Bronchial smooth muscle cell (primary cell): ENCODE results near the gene OR10W1. TPM values are rescaled to one million over a fixed set of nuclear protein-coding genes. Genes with fewer than 3 reads are reported as not detected.

ENCODE experiments used
- total RNA-seq: library from RNA; depleted of rRNA; stranded (reverse); fragments of >200 nt; gene quantifications from 2 replicates; pipeline ENCODE4 v1.2.1, GENCODE V29; 2014

Gene OR10W1
- total RNA-seq, result under 0.01 TPM in 1 of 2 replicates, not detected in the other

DNA sequence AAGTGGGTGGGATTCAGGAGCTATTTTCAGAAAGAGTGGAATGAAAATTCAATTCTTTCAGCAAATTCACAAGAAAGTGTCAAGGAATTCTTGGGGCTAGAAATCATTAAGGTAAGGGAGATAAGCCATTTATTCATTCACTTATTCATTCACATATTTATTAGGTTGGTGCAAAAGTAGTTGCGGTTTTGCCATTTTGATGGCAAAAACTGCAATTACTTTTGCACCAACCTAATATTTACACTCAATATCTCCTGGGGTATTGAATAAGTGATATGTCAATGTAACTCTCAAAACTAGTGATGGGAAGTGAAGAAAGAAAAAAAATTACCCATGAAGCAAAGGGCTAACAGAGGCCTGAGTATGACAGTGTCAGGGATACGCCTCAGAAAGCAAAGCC lies at the start of gene OR10W1:
Gene OR10W1, minus strand, starts transcription at position 119 of the 400 bp plus-strand sequence. CDS start 402 bp downstream, outside the sequence.

Other genes with a start within 250 kb of the OR10W1 start
- gene OR9Q1, start 244.4 kb downstream of the OR10W1 start, total RNA-seq, result not detected in 2 replicates
- gene OR6Q1, start 237.3 kb downstream of the OR10W1 start, total RNA-seq, result not detected in 2 replicates
- not detected in 2 replicates for gene OR9I1, start 142.7 kb downstream of the OR10W1 start, total RNA-seq
- not detected in 2 replicates for gene OR9Q2, start 79.2 kb downstream of the OR10W1 start, total RNA-seq
- gene OR1S2, start 64.1 kb downstream of the OR10W1 start, total RNA-seq, result not detected in 2 replicates
- gene OR1S1, start 55.5 kb downstream of the OR10W1 start, total RNA-seq, result not detected in 2 replicates
- not detected in 2 replicates for gene OR10Q1, start 39.3 kb downstream of the OR10W1 start, total RNA-seq
- gene OR5B17, start 90.8 kb upstream of the OR10W1 start, total RNA-seq, result not detected in 2 replicates
- gene OR5B3, start 138.6 kb upstream of the OR10W1 start, total RNA-seq, result not detected in 2 replicates
- not detected in 2 replicates for gene OR5B2, start 159.9 kb upstream of the OR10W1 start, total RNA-seq
- gene OR5B12, start 174.0 kb upstream of the OR10W1 start, total RNA-seq, result 0.09 TPM in 1 of 2 replicates, not detected in the other
- gene OR5B21, start 239.8 kb upstream of the OR10W1 start, total RNA-seq, result not detected in 2 replicates